G401 (cell line): ENCODE data around the gene NR1D2. TPM values are rescaled to one million over a fixed set of nuclear protein-coding genes. Genes with fewer than 3 reads are reported as not detected.
"Not testable (repeated sequence)": the region's sequence is repeated elsewhere in the genome, so short reads cannot be mapped to it uniquely, and the experiment has no call there.

ENCODE experiments used
- DNase-seq: peaks from one replicate; pipeline ENCODE4 v3.0.0-alpha.2; 2015; ENCODE audit warnings: low spot score
- in situ Hi-C: cut with HindIII; loops from 2 replicates; pipeline ENCODE4 v1.10.0; 2016; ENCODE audit warnings: low sequenced_read_pairs, mixed read lengths
- total RNA-seq: library from RNA; depleted of rRNA; stranded (reverse); fragments of >200 nt; shearing (Covaris generic); gene quantifications from 2 replicates; pipeline ENCODE4 v1.2.3, GENCODE V29; 2014

NR1D2 gene
- total RNA-seq, 1 experiment from 2014 or later, result 21.4 TPM

DNA sequence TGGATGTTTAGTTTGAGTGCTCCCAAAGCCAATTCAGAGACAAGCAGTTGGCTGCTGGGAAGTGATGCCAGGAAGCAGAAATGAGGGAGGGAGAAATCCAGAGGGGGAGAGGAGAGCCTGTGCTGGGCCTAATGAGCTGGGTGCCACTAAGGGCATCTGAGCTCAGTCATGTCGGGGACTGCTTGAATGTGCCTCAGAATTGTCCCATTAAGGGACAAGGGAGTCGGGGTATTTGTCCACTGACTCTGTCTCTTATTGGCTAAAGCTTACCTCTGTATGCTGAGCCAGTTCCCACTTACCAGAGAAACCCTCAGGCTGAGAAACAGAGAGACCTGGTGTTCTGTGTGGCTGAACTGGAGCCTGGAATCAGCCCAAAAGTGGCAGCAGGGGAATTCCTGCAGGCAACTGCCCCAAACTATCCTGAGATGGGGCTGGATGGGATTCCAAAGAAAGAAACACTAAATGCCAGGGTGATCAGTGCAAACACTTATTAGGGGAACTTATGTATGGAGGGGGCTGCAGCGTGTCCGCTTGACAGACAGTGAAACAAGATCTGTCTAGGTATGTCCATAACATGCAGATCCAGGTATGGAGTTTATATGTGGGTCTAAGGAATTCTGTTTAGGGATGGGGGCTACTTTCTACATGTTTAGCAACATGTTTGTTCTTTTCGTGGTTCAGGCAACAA lies 48.6 kb downstream of the NR1D2 start:
- in situ Hi-C loops, result no loop called here
- DNase-seq, result no peak

GRCh38 chr3:23994244-23994569 lies 49.1 kb downstream of the NR1D2 start:
- no peak for DNase-seq
- in situ Hi-C loops, result no loop called here

- in situ Hi-C loops, result no loop called here
- DNase-seq, result no peak
Measured at GRCh38 chr3:23995219-23995618, 50.1 kb downstream of the NR1D2 start.

GRCh38 chr3:23996095-23996524 lies 51.0 kb downstream of the NR1D2 start:
- in situ Hi-C loops, result no loop called here
- no peak for DNase-seq

DNA sequence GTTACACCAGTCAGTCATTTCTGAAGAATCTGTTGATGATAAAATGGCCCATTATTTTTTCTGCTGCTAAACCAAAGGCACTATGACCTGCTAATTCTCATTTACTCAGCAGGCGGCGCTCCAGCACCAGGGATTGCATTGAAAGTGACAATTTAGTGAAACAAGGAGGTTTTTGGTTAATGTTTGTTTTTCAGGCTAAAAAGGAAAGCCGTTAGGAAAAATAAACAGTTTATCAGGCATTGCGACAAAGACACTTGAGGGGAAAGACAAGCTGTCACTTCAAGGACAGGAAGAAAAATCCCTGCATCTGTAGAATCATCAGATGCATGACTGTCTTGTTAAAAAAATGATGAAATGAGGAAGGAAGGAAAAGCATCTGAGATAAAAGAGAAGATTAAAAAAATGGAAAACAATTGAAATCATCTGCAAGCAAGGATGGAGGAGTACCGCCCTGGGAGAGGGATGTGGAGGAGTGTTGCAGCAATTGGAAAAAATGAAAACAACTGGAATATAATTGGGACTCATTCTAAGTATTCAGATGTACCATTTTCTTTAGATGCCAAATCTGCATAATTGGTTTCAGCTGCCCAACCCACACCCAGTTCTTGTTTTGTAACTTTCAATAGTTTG lies 54.0 kb downstream of the NR1D2 start:
- DNase-seq, result peak; percentile 64
- in situ Hi-C loops, result no loop called here

GRCh38 chr3:24002129-24002528 lies 57.0 kb downstream of the NR1D2 start:
- no peak for DNase-seq
- in situ Hi-C loops, result no loop called here

- in situ Hi-C loops, result no loop called here
- no peak for DNase-seq
Measured at GRCh38 chr3:24003466-24003865, 58.4 kb downstream of the NR1D2 start.

DNA sequence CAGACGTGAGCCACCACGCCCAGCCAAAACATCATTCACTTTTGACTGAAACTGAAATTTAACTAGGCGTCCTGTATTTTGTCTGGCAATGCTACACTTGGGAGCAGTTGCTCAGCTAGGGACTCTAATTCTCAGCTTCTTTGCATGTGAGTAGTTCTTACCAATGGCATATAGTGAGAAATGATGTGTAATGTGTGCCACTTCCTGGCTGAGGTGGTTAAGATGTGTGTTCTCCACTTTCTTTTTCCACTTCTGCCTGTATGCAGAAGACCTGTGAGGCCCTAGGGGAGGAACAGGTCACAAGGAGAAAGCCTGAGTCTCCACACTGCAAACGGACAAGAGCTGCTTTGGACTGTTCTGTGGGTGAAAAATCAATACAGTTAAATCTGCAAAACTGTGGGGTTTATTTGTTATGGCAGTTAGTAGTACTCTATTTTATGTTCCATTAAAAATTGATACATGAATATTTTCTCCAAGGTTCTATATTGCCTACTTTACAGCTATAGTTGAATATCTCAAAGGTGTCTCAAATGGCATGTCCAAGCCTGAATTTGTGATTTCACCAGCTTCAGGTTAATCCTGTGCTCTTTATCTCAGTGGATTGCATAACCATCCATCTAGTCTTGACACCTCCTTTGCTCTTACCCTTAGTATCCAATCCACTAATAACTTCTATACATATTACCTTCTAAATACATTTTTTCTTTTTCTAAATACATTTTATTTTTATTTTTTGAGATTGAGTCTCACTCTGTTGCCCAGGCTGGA lies 59.3 kb downstream of the NR1D2 start:
- in situ Hi-C loops, result no loop called here
- no peak for DNase-seq

- DNase-seq, result no peak
- in situ Hi-C loops, result no loop called here
Measured at GRCh38 chr3:24005669-24006068, 60.6 kb downstream of the NR1D2 start.

DNA sequence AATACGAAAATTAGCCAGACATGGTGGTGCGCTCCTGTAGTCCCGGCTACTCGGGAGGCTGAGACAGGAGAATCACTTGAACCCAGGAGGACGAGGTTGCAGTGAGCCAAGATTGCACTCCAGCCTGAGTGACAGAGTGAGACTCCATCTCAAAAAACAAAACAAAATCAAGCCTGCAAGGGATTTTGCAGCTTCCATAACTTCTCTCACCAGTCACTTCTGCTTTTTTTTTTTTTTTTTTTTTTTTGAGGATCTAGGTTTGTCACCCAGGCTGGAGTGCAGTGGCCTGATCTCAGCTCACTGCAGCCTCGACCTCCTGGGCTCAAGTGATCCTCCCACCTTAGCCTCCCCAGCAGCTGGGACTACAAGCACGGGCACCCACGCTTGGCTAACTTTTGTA lies 65.7 kb downstream of the NR1D2 start:
- DNase-seq, in situ Hi-C loops: not testable (repeated sequence)

DNA sequence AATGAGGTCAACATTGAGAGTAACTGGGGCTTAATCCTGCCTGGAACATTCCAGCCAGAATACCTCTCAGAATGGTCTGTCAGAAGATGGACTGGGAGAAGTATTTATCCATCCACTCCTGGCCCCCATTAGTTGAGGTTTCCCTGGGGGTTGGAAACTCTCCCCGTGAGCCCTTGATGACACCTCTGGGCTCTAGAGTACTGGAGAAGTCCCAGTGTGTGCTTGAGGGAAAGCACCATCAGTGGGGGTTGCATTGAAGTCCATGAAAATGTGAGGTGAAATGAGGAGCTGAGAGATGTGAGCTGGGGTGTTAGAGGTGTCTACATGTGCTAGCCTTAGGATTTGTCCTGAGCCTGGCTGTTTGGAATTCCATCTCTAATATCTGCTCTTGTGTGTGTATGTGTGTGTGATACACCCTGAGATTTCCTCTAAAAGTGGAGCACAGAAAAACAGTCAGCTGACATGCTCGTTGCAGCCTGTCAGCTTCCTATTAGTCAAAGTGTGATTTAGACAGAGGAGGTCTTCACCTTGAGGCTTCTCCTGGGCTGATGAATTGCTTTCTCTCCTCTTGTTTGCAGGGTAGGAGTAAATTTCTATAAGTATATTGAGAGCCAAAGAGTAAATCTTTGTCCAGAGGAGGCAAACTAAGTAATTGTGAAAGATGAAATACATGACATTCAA lies 67.6 kb downstream of the NR1D2 start:
- in situ Hi-C loops, result no loop called here

GRCh38 chr3:24017305-24017704 lies 72.2 kb downstream of the NR1D2 start:
- no peak for DNase-seq
- in situ Hi-C loops, result no loop called here

More for the DNA sequence above, 67.6 kb downstream of the NR1D2 start:
- no peak for DNase-seq

DNA sequence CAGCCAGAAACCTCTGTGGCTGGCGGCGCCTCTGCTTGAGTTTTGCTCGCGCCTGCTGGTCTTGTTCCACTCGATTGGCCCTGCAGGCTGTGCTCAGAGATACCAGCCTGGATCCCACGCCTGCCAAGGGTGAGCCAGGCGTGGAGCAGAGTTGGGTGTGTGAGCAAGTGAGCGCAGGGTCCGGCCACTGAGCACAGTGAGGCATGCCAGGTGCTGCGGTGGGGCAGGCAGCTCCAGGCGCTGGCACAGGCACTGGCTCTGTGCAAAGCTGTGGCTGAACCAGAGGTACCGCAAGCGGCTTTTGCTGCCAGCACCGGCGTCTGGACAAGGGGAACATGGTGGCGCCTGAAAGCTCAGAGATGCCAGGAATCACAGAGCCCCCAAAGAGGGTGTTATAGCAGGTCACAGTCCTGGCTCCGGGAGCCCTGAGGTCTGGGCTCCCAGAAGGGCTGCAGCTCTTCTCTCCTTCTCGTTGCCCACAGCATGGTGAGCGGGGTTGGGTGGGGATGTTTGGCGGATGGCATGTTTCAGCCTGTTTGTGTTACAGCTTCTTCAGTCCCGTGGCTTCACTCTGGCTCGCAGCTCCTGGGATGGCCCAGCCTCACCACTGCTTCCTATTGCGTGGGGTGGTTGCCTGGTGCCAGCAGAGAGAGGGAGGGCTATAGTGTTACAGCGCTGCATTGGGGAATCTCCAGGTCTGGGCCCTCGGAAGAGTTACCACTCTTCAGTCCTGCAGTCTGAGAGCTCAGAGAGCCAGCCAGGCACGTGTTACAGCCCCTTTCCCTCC lies 73.9 kb downstream of the NR1D2 start:
- in situ Hi-C loops, result no loop called here
- DNase-seq, result peak; percentile 14

GRCh38 chr3:24019585-24019984 lies 74.5 kb downstream of the NR1D2 start:
- no peak for DNase-seq
- in situ Hi-C loops, result no loop called here

GRCh38 chr3:24020036-24020691 lies 75.1 kb downstream of the NR1D2 start:
- no peak for DNase-seq
- in situ Hi-C loops, result no loop called here

GRCh38 chr3:24023197-24023596 lies 78.1 kb downstream of the NR1D2 start:
- in situ Hi-C loops, result no loop called here
- no peak for DNase-seq

DNA sequence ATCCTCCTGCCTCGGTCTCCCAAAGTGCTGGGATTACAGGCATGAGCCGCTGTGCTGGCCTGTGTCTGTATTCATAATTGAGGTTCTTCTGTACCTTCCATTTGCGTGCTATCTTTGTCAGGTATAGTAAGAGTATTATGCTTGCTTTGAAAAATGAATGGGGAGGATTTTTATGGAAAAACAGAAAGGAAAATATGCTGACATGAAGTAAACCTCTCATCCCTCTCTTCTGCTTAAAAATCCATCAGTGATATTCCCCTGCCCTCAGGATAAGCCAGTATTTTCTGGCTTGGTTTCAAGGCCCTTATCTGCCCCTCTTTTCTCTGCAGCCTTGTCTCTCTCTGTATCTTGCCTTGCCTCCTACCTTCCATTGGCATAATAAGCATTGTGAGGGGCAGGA lies 80.7 kb downstream of the NR1D2 start:
- in situ Hi-C loops, result no loop called here
- no peak for DNase-seq

- DNase-seq, in situ Hi-C loops: not testable (repeated sequence)
Measured at GRCh38 chr3:24026665-24027064, 81.6 kb downstream of the NR1D2 start.

- in situ Hi-C loops, result no loop called here
- DNase-seq, result no peak
Measured at GRCh38 chr3:24027946-24028345, 82.9 kb downstream of the NR1D2 start.
